Smooth muscle cell (in vitro differentiated cells): Measurements from ENCODE around the gene CENPV. TPM values are rescaled to one million over a fixed set of nuclear protein-coding genes. Genes with fewer than 3 reads are reported as not detected.

Source experiments
- DNase-seq: peaks from one replicate; lab custom pipeline; 2025; ENCODE audit not compliant: unreplicated experiment; lab: John Stamatoyannopoulos, UW
- H2AFZ ChIP-seq: fragments of 200-600 bp; sonication (generic); 2 replicates; pipeline ENCODE4 v1.6.0; 2016; ENCODE audit warnings: antibody characterized with exemption, low read depth, mild to moderate bottlenecking
- H3F3A ChIP-seq: fragments of 200-600 bp; sonication (generic); 2 replicates; pipeline ENCODE4 v1.6.0; 2017; ENCODE audit warnings: antibody characterized with exemption, low read depth
- H3K27ac ChIP-seq: fragments of 200-600 bp; sonication (generic); 2 replicates; pipeline ENCODE4 v1.5.1; 2016; ENCODE audit warnings: low read depth, mild to moderate bottlenecking
- H3K27me3 ChIP-seq: fragments of 200-600 bp; sonication (generic); 2 replicates; pipeline ENCODE4 v1.6.1; 2016; ENCODE audit warnings: low read depth, mild to moderate bottlenecking
- H3K36me3 ChIP-seq: fragments of 200-600 bp; sonication (generic); 2 replicates; pipeline ENCODE4 v1.5.1; 2016; ENCODE audit warnings: low read depth
- H3K4me1 ChIP-seq: fragments of 200-600 bp; sonication (generic); 2 replicates; pipeline ENCODE4 v1.5.1; 2016; ENCODE audit warnings: low read depth
- H3K4me2 ChIP-seq: fragments of 200-600 bp; sonication (generic); 2 replicates; pipeline ENCODE4 v1.6.0; 2016; ENCODE audit warnings: mild to moderate bottlenecking
- H3K4me3 ChIP-seq: fragments of 200-600 bp; sonication (generic); 2 replicates; pipeline ENCODE4 v1.5.1; 2016; ENCODE audit warnings: mild to moderate bottlenecking
- H3K79me2 ChIP-seq: fragments of 200-600 bp; sonication (generic); 2 replicates; pipeline ENCODE4 v1.6.0; 2016; ENCODE audit warnings: low read depth, mild to moderate bottlenecking
- H3K9ac ChIP-seq: fragments of 200-600 bp; sonication (generic); 2 replicates; pipeline ENCODE4 v1.6.0; 2016; ENCODE audit warnings: low read depth
- H3K9me3 ChIP-seq: fragments of 200-600 bp; sonication (generic); replicated peaks from 2 replicates; pipeline ENCODE4 v1.5.1; 2016; ENCODE audit warnings: low read depth
- H4K20me1 ChIP-seq: fragments of 200-600 bp; sonication (generic); 2 replicates; pipeline ENCODE4 v1.6.0; 2016; ENCODE audit warnings: low read depth
- CTCF ChIP-seq: fragments of 200-600 bp; sonication (generic); IDR thresholded peaks from 2 replicates; pipeline ENCODE4 v1.5.1; 2017; ENCODE audit warnings: borderline replicate concordance, mild to moderate bottlenecking, antibody characterized with exemption; ENCODE audit not compliant: insufficient read depth, poor library complexity, severe bottlenecking
- WGBS: methylation state at CpG from one replicate; pipeline ENCODE4 v1.1.7; 2016; ENCODE audit warnings: low lambda C conversion rate; 5-methylcytosine and 5-hydroxymethylcytosine counted together
- polyA plus RNA-seq: library from polyadenylated mRNA; unstranded; fragments of >200 nt; fragmentation: Nextera tagmentation; extraction: Ambion mirVana; gene quantifications from 2 replicates; pipeline ENCODE4 v1.2.1, GENCODE V29; 2016
- total RNA-seq: library from RNA; depleted of rRNA; stranded (reverse); fragments of >200 nt; gene quantifications from 2 replicates; pipeline ENCODE4 v1.2.3, GENCODE V29; 2014

The CENPV gene
- total and polyA plus RNA-seq, 2 experiments from 2014 or later: 17.5 to 44.5 TPM

GRCh38 chr17:16339402-16339801, 13.9 kb downstream of the CENPV start:
- DNase-seq: no peak
- Histone ChIP-seq H3K4me2 (no peak overlapping the region), H3K4me1 (no peaks in the 10 kb centered on the region), H3K9me3 (no peaks in the 10 kb centered on the region), H3K79me2 (no peaks in the 10 kb centered on the region), H3K36me3 (no peaks in the 10 kb centered on the region), H3K27me3 (no peaks in the 10 kb centered on the region), H3K9ac (no peak overlapping the region), H2AFZ (no peak overlapping the region), H3F3A (no peaks in the 10 kb centered on the region), H3K27ac (no peak overlapping the region), H4K20me1 (no peaks in the 10 kb centered on the region), H3K4me3 (no peak overlapping the region)
- WGBS: 100% methylated on average over 1 of the region's 1 CpG
- TF ChIP-seq CTCF: no peak

GRCh38 chr17:16338391-16338790, 14.9 kb downstream of the CENPV start:
- no peak overlapping the region for H3K4me3 ChIP-seq
- H3K27ac ChIP-seq: no peak overlapping the region
- H3K9ac ChIP-seq: no peak overlapping the region
- no peaks in the 10 kb centered on the region for H3K4me1 ChIP-seq
- DNase-seq: no peak
- no peaks in the 10 kb centered on the region for H4K20me1 ChIP-seq
- H3K79me2 ChIP-seq: no peaks in the 10 kb centered on the region
- WGBS: 96% methylated on average over 3 of the region's 3 CpGs
- no peaks in the 10 kb centered on the region for H3K9me3 ChIP-seq
- no peak for TF ChIP-seq CTCF
- H3K27me3 ChIP-seq: no peaks in the 10 kb centered on the region
- H3F3A ChIP-seq: no peaks in the 10 kb centered on the region
- no peaks in the 10 kb centered on the region for H3K36me3 ChIP-seq
- H3K4me2 ChIP-seq: no peak overlapping the region
- no peak overlapping the region for H2AFZ ChIP-seq

GRCh38 chr17:16329519-16330271, 23.6 kb downstream of the CENPV start:
- TF ChIP-seq CTCF: no peak
- WGBS: 88% methylated on average over 11 of the region's 11 CpGs
- Histone ChIP-seq H3K27ac (no peak overlapping the region), H3F3A (no peaks in the 10 kb centered on the region), H3K4me2 (no peak overlapping the region), H3K4me3 (no peak overlapping the region), H2AFZ (no peak overlapping the region), H4K20me1 (no peaks in the 10 kb centered on the region), H3K9me3 (no peaks in the 10 kb centered on the region), H3K4me1 (no peaks in the 10 kb centered on the region), H3K79me2 (no peaks in the 10 kb centered on the region), H3K9ac (no peak overlapping the region), H3K27me3 (no peaks in the 10 kb centered on the region), H3K36me3 (peaks cover 4% of the 10 kb centered on the region)
- DNase-seq: no peak

GRCh38 chr17:16328997-16329396, 24.3 kb downstream of the CENPV start:
- no peak overlapping the region for H3K4me2 ChIP-seq
- H3K4me1 ChIP-seq: no peaks in the 10 kb centered on the region
- no peaks in the 10 kb centered on the region for H3K9me3 ChIP-seq
- no peak overlapping the region for H2AFZ ChIP-seq
- no peak overlapping the region for H3K9ac ChIP-seq
- H3K79me2 ChIP-seq: no peaks in the 10 kb centered on the region
- peaks cover 4% of the 10 kb centered on the region for H3K36me3 ChIP-seq
- H3F3A ChIP-seq: no peaks in the 10 kb centered on the region
- no peak for TF ChIP-seq CTCF
- DNase-seq: no peak
- WGBS: 79% methylated on average over 1 of the region's 1 CpG
- no peaks in the 10 kb centered on the region for H3K27me3 ChIP-seq
- no peak overlapping the region for H3K4me3 ChIP-seq
- H3K27ac ChIP-seq: no peak overlapping the region
- no peaks in the 10 kb centered on the region for H4K20me1 ChIP-seq
